GM23338 (cell line): ENCODE data around the gene SPDYE17.
"Not testable (repeated sequence)": the region's sequence is repeated elsewhere in the genome, so short reads cannot be mapped to it uniquely, and the experiment has no call there.

ENCODE experiments used
- CREB1 ChIP-seq: fragments of 250-450 bp; sonication (Bioruptor Pico); IDR thresholded peaks from 2 replicates; pipeline ENCODE4 v1.5.0; 2020; ENCODE audit warnings: low read depth, mild to moderate bottlenecking, moderate library complexity
- EZH2 ChIP-seq: fragments of 200-600 bp; sonication (generic); IDR thresholded peaks from one replicate; pipeline ENCODE4 v1.8.0; 2017; ENCODE audit warnings: antibody characterized with exemption, mild to moderate bottlenecking, low read depth; ENCODE audit not compliant: unreplicated experiment
- EZH2phosphoT487 ChIP-seq: fragments of 200-600 bp; sonication (generic); IDR thresholded peaks from one replicate; pipeline ENCODE4 v1.8.1; 2018; ENCODE audit warnings: antibody characterized with exemption; ENCODE audit not compliant: unreplicated experiment
- JUNB ChIP-seq: IDR thresholded peaks from one replicate; pipeline ENCODE4 v1.6.1; 2016; ENCODE audit warnings: antibody characterized with exemption; ENCODE audit not compliant: unreplicated experiment
- NANOG ChIP-seq: IDR thresholded peaks from 2 replicates; pipeline ENCODE4 v1.6.1; 2016; ENCODE audit warnings: antibody characterized with exemption, borderline replicate concordance
- POLR2AphosphoS5 ChIP-seq: IDR thresholded peaks from 2 replicates; pipeline ENCODE4 v1.6.1; 2016; ENCODE audit warnings: antibody characterized with exemption, low read depth
- STAT1 ChIP-seq: IDR thresholded peaks from one replicate; pipeline ENCODE4 v1.6.1; 2016; ENCODE audit warnings: antibody characterized with exemption; ENCODE audit not compliant: unreplicated experiment
- ZNF114 ChIP-seq: fragments of 250-450 bp; sonication (Bioruptor Pico); IDR thresholded peaks from 2 replicates; pipeline ENCODE4 v1.5.0; 2020; ENCODE audit warnings: mild to moderate bottlenecking, moderate library complexity
- TF ChIP-seq, protein P1 (sequence below), 2 experiments: fragments of 200-600 bp in 1 of 2; sonication (generic) in 1 of 2; conservative IDR thresholded peaks; 2 replicates each; pipeline versions ENCODE4 v1.5.1 to v1.6.1; 2016 to 2017; ENCODE audit warnings: antibody characterized with exemption in 2 of 2, low read depth in 2 of 2, mild to moderate bottlenecking in 2 of 2, moderate library complexity in 1 of 2
- TF ChIP-seq, protein P2 (sequence below): IDR thresholded peaks from one replicate; pipeline ENCODE4 v1.6.1; 2018; ENCODE audit warnings: antibody characterized with exemption; ENCODE audit not compliant: unreplicated experiment
- TF ChIP-seq, protein P3 (sequence below): IDR thresholded peaks from 2 replicates; pipeline ENCODE4 v1.6.1; 2016; ENCODE audit warnings: antibody characterized with exemption
- TF ChIP-seq, protein P4 (sequence below): fragments of 250-450 bp; sonication (Bioruptor Pico); IDR thresholded peaks from 2 replicates; pipeline ENCODE4 v1.5.0; 2020; ENCODE audit warnings: mild to moderate bottlenecking, moderate library complexity

DNA sequence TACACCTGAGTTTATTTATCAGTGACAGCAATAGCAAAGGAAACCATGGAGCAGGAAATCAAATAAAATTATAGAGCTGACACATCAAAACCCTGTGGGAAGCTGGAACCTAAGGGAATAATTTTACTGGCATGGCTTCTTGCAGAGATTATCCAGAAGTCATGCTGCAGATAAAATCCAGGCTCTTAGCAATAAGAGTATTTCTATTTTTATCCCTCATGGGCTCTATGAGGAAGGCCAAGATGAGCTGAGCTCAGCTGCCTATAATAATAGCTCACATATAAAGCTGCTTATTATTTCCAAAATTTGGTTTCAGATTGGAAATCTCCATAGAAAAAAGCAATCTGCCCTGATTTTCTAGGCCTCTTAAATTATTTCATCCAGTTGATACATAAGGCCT lies 47.0 kb upstream of the SPDYE17 start:
- not testable (repeated sequence) for TF ChIP-seq POLR2AphosphoS5; EZH2phosphoT487; CREB1; EZH2; JUNB; ZNF114 (CRISPR knock-in tag); STAT1; NANOG
- TF ChIP-seq, protein P1, sequence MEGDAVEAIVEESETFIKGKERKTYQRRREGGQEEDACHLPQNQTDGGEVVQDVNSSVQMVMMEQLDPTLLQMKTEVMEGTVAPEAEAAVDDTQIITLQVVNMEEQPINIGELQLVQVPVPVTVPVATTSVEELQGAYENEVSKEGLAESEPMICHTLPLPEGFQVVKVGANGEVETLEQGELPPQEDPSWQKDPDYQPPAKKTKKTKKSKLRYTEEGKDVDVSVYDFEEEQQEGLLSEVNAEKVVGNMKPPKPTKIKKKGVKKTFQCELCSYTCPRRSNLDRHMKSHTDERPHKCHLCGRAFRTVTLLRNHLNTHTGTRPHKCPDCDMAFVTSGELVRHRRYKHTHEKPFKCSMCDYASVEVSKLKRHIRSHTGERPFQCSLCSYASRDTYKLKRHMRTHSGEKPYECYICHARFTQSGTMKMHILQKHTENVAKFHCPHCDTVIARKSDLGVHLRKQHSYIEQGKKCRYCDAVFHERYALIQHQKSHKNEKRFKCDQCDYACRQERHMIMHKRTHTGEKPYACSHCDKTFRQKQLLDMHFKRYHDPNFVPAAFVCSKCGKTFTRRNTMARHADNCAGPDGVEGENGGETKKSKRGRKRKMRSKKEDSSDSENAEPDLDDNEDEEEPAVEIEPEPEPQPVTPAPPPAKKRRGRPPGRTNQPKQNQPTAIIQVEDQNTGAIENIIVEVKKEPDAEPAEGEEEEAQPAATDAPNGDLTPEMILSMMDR (conservative IDR thresholded peaks at IDR 0.05; ENCODE audit: low read depth in 2 of 2), result not testable (repeated sequence)
- TF ChIP-seq, protein P2, sequence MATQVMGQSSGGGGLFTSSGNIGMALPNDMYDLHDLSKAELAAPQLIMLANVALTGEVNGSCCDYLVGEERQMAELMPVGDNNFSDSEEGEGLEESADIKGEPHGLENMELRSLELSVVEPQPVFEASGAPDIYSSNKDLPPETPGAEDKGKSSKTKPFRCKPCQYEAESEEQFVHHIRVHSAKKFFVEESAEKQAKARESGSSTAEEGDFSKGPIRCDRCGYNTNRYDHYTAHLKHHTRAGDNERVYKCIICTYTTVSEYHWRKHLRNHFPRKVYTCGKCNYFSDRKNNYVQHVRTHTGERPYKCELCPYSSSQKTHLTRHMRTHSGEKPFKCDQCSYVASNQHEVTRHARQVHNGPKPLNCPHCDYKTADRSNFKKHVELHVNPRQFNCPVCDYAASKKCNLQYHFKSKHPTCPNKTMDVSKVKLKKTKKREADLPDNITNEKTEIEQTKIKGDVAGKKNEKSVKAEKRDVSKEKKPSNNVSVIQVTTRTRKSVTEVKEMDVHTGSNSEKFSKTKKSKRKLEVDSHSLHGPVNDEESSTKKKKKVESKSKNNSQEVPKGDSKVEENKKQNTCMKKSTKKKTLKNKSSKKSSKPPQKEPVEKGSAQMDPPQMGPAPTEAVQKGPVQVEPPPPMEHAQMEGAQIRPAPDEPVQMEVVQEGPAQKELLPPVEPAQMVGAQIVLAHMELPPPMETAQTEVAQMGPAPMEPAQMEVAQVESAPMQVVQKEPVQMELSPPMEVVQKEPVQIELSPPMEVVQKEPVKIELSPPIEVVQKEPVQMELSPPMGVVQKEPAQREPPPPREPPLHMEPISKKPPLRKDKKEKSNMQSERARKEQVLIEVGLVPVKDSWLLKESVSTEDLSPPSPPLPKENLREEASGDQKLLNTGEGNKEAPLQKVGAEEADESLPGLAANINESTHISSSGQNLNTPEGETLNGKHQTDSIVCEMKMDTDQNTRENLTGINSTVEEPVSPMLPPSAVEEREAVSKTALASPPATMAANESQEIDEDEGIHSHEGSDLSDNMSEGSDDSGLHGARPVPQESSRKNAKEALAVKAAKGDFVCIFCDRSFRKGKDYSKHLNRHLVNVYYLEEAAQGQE, result not testable (repeated sequence)
- TF ChIP-seq, protein P3, sequence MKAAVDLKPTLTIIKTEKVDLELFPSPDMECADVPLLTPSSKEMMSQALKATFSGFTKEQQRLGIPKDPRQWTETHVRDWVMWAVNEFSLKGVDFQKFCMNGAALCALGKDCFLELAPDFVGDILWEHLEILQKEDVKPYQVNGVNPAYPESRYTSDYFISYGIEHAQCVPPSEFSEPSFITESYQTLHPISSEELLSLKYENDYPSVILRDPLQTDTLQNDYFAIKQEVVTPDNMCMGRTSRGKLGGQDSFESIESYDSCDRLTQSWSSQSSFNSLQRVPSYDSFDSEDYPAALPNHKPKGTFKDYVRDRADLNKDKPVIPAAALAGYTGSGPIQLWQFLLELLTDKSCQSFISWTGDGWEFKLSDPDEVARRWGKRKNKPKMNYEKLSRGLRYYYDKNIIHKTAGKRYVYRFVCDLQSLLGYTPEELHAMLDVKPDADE, result not testable (repeated sequence)
- TF ChIP-seq, protein P4, sequence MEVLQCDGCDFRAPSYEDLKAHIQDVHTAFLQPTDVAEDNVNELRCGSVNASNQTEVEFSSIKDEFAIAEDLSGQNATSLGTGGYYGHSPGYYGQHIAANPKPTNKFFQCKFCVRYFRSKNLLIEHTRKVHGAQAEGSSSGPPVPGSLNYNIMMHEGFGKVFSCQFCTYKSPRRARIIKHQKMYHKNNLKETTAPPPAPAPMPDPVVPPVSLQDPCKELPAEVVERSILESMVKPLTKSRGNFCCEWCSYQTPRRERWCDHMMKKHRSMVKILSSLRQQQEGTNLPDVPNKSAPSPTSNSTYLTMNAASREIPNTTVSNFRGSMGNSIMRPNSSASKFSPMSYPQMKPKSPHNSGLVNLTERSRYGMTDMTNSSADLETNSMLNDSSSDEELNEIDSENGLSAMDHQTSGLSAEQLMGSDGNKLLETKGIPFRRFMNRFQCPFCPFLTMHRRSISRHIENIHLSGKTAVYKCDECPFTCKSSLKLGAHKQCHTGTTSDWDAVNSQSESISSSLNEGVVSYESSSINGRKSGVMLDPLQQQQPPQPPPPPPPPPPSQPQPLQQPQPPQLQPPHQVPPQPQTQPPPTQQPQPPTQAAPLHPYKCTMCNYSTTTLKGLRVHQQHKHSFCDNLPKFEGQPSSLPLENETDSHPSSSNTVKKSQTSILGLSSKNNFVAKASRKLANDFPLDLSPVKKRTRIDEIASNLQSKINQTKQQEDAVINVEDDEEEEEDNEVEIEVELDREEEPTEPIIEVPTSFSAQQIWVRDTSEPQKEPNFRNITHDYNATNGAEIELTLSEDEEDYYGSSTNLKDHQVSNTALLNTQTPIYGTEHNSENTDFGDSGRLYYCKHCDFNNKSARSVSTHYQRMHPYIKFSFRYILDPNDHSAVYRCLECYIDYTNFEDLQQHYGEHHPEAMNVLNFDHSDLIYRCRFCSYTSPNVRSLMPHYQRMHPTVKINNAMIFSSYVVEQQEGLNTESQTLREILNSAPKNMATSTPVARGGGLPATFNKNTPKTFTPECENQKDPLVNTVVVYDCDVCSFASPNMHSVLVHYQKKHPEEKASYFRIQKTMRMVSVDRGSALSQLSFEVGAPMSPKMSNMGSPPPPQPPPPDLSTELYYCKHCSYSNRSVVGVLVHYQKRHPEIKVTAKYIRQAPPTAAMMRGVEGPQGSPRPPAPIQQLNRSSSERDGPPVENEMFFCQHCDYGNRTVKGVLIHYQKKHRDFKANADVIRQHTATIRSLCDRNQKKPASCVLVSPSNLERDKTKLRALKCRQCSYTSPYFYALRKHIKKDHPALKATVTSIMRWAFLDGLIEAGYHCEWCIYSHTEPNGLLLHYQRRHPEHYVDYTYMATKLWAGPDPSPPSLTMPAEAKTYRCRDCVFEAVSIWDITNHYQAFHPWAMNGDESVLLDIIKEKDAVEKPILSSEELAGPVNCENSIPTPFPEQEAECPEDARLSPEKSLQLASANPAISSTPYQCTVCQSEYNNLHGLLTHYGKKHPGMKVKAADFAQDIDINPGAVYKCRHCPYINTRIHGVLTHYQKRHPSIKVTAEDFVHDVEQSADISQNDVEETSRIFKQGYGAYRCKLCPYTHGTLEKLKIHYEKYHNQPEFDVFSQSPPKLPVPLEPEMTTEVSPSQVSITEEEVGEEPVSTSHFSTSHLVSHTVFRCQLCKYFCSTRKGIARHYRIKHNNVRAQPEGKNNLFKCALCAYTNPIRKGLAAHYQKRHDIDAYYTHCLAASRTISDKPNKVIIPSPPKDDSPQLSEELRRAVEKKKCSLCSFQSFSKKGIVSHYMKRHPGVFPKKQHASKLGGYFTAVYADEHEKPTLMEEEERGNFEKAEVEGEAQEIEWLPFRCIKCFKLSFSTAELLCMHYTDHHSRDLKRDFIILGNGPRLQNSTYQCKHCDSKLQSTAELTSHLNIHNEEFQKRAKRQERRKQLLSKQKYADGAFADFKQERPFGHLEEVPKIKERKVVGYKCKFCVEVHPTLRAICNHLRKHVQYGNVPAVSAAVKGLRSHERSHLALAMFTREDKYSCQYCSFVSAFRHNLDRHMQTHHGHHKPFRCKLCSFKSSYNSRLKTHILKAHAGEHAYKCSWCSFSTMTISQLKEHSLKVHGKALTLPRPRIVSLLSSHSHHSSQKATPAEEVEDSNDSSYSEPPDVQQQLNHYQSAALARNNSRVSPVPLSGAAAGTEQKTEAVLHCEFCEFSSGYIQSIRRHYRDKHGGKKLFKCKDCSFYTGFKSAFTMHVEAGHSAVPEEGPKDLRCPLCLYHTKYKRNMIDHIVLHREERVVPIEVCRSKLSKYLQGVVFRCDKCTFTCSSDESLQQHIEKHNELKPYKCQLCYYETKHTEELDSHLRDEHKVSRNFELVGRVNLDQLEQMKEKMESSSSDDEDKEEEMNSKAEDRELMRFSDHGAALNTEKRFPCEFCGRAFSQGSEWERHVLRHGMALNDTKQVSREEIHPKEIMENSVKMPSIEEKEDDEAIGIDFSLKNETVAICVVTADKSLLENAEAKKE (CRISPR knock-in tag), result not testable (repeated sequence)
